SIG-M5 treated with dmso at 0.1 percent for 504 hours (cell line): ENCODE measurements around the gene ARPC2.
A peak's percentile ranks its signal among the peaks of the same experiment; 100 is the strongest.
"Not testable (repeated sequence)": the region's sequence is repeated elsewhere in the genome, so short reads cannot be mapped to it uniquely, and the experiment has no call there.

Experiments used
- DNase-seq: peaks from one replicate; lab custom pipeline; 2025; ENCODE audit not compliant: unreplicated experiment; lab: John Stamatoyannopoulos, UW

Gene ARPC2

DNA sequence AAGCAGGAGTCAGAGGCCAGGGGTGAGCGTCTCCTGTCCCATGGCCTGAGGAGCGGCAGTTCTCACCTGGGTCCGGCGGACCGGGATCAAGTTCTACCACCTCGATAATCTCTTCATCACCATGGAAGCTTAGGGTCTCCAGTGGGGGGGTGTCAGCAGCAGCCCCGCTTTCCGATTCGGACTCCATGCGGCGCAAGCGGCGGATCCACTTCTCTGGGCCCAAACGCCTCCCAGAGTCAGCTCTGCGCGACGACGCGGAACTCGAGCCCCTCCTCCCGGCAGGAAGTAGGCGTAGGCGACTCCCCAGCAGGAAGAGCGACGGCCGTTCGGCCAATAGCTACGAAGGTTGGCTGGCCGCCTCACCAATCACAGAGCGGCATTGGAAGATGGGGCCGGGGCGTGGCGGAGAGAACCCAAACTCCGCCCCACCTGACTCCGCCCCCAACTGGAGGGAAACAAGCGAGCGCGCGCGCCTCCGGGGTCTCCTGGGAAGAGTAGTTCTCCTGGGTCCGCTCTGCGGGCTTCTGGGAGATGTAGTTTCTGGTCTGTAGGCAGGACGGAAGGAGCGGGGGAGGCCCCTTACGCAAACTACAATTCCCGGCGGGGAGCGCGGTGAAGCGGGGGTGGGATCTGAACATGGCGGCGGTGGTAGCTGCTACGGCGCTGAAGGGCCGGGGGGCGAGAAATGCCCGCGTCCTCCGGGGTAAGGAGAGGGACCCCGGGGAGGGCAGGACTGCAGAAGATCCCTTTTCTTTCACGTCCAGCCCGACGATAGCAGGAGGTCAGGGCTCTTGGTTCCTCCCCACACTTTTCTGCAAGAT, 53.1 kb downstream of the ARPC2 start, which contains the start of the genes AAMP and PNKD:
AAMP (minus strand) TSS at position 238 of the 821 bp plus-strand sequence; CDS start at position 187, 51 bp downstream.
PNKD (plus strand) TSS at position 620 of the 821 bp plus-strand sequence; CDS start at position 637, 17 bp downstream.
- peak; percentile 99 for DNase-seq

DNA sequence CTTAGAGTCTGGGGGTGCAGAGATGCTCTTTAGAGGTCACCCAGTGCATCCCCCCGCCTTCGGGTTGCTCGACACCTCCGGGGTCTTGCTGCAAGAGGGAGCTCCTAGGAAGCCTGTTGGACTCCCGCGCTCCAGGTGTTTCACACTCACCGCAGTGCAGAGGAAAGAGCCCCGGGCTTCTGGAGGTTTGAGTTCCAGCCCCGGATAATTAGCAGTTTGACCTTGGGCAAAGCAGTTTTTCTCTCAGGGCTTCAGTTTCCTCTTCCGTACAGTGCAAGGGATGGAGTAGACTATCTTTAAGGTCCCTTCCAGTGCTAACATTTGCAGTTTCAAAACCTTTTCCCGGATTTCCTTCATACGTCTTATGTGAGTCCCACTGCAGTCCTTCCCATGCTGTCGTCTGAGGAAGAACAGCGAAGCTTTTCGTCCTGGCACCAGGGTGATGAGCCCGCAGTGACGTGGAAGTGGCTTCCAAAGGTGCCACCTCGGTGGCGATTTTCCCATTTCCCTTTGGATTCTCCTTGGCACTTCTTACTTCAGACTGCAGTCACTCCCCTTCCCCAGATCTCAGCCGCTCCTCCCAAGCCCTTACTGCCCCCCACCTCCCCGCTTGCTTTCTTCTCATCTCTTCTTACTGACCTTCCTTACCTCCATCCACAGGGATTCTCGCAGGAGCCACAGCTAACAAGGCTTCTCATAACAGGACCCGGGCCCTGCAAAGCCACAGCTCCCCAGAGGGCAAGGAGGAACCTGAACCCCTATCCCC, 53.9 kb downstream of the ARPC2 start:
- DNase-seq = no peak

DNA sequence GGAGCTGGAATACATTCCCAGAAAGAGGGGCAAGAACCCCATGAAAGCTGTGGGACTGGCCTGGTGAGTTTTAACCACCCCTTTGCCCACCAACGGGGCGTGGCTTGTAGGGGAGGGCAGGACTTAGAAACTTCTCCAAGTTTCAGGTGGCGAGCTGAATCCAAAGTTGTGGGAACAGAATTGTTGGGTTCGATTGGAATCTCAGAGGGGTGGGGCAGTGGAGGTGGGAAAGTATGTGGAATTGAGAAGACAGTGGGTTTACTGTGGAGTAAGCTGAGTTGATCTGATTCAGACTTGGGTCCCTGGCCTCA, 54.5 kb downstream of the ARPC2 start:
- no peak for DNase-seq

DNA sequence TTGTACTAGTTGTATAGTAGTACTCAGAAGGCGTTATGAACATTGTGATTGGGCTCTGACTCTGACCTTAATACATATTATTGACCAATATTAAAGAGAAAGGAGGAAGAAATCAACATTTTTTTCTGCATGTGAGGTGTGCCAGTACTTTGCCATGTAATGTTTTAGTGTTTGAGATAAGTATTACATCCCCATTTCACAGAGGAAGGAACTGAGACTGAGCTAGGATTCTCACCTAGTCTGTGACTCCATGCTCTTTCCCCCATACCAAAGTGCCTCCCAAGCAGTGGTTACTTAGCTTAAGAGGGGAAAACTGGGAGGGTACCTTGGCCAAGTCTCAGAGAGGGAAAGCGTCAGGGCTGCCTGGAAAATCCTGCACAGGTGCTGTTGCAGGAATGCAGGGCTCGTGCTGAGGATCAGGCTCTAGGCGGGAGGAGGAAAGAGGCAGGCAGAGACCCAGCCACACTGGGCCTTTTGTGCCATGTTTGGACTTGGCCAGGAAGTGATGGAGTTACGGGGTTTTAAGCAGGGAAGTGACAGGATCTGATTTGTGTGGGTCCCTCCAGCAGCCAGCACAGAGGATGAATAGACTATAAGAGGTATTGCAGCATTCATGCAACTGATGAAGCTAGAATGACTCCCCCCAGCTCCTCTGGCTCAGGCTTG, 55.0 kb downstream of the ARPC2 start:
- no peak for DNase-seq

DNA sequence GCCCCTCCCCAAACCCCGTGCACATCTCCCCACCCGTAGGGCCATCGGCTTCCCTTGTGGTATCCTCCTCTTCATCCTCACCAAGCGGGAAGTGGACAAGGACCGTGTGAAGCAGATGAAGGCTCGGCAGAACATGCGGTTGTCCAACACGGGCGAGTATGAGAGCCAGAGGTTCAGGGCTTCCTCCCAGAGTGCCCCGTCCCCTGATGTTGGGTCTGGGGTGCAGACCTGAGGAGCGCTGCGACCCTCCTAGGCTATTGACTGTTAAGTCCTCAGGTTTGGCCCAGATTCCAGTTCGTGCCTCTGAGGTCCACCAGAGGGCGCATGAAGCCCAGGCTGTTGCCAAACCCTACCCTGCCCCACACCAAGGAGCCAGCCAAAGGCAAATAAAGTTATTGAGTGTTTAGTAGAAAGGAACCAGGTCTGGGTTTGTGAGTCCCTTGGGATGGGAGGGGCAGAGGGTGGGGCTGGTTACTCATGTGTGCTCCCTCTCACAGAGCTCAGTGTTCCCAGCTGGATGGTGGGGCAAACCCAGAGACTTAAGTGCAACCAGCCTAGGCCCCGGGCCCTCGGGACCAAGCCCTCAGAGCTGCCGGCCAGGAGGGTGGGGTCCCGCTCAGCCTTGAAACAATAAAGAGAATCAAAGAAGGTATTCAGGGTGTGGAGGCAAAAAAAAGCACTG, 55.7 kb downstream of the ARPC2 start:
- DNase-seq = peak; percentile 89

DNA sequence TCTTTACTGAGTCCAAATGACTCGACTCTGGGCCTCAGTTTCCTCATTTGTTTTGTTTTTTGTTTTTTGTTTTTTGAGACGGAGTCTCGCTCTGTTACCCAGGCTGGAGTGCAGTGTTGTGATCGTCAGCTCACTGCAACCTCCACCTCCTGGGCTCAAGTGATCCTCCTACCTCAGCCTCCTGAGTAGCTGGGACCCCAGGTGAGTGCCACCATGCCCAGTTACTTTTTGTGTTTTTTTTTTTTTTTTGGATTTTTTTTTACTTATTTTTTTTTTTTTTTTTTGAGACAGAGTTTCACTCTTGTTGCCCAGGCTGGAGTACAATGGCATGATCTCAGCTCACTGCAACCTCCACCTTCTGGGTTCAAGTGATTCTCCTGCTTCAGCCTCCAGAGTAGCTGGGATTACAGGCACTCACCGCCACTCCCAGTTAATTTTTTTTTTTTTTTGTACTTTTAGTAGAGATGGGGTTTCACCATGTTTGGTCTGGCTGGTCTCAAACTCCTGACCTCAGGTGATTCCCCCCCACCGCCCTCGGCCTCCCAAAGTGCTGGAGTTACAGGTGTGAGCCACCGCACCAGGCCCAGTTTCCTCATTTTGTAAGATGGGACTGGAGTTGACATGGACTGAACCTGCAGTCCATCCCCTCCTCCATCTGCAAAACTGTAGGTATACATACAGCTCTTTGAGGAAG, 56.4 kb downstream of the ARPC2 start:
- DNase-seq = not testable (repeated sequence)

DNA sequence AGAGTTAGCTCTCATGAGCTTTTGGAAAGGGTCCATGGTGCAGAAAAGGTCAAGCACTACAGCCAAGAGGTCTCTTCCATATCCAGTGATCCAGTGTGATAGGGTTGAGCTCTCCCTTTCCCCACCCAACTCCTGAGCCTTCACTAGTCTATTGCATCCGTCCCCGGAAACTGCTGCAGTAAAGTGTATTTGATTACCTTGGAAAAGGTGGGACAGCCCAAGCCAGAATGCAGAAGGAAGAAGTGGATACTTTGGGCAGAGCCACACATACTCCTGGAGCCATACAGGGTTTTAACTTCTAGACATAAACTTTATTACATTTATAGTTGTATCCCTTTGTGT, 56.9 kb downstream of the ARPC2 start:
- DNase-seq = no peak

DNA sequence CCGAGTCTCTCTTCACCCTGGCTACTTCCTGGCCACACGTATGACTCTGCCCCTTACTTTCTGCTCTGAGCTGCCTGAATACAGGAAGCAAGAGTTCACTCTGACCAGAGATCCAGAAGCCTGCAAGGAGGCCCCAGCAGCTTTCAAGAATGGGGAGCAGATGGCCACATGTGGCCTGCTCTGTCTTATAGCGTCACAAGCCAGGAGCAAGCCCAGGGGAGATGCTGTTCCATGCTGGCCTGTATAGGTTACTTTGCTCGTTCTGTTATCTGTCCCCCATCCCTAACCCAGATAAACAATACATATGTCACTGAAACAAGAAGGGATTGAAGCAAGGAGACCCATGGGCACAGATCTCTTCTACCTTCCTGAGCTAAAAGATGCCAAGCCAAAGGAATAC, 57.6 kb downstream of the ARPC2 start:
- no peak for DNase-seq

DNA sequence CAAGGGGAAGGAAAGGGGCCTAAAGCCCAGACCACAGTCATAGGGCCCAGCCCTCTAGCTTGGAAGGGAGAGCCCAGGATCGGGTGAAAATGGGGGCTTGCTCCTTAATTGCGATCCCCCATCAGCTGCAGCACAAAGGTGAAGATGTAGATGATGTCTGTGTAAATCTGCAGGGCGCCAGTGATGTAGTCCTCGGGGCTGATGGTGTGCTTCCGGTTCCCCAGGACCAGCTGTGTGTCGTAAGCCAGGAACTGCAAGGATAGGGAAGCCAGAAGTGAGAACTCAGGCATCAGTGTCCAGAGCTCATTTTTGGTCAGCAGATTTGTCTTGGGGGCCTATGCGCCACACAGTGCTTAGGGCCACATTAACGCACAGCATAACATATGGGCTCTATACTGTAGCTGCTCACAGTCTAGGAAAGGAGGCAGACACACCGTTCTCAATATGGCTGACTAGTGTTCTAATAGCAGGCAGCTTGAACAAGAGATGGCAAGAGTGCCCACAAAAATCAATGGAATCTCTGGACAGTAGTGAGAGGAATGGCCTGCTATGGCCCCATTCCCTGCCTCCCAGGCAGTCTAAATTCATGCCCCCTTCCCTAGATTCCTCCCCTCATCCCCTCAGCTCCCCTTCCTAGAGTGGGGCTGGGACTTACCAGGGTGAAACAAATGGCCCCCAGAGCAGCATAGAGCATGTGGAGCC, 58.5 kb downstream of the ARPC2 start:
- no peak for DNase-seq

DNA sequence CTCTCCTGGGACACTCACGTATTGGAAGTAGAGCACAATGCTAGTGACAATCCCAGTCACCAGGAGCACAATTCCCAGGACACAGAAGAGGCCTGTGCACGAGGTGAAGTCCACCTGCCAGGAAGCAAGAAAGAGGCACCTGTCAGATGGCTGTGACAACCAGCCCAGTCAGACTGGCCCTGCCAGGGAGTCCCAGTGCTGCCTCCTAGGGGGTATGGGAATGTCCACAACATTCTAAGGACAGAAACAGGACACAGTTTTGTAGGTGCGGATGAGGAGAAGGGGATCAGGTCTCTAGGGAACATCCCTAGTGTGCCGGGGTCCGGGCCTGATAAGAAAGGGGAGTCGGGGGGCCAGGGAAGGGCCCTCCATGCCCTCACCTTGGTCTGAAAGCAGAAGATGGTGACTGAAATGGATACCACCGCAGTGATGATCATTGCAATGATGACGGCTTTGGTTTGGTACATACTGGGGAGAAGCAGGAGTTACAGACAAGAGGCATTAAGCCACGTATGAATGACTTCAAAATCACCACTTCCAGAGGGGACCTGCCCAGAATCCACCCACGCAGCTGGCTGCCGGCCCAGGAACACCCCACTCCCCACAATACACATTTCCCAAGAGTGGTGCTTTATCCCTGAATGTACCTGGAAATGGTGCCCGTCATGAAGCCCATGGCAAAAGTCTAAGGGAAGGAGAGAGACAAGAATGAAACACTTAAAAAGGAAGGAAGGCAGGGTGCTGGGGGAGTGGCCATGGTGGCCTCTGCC, 60.2 kb downstream of the ARPC2 start:
- no peak for DNase-seq

DNA sequence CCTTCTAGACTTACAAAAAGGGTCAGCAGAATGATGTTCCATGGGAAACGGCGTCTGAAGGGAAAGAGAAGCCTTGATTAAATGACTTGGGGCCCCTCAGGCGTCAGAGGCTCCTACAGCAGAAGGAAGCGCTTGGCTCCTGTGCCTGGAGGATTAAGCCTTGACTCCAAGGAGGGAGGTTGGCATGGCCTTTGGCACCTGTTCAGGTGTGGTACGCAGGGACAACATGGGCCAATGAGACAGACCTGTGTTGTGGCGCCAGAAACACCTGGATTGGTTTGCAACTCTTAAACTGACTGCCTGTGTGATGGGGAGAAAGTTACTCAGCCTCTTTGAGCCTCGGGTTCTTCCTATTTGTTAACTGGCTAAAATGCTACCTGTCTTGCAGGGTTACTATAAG, 60.9 kb downstream of the ARPC2 start:
- DNase-seq = no peak

DNA sequence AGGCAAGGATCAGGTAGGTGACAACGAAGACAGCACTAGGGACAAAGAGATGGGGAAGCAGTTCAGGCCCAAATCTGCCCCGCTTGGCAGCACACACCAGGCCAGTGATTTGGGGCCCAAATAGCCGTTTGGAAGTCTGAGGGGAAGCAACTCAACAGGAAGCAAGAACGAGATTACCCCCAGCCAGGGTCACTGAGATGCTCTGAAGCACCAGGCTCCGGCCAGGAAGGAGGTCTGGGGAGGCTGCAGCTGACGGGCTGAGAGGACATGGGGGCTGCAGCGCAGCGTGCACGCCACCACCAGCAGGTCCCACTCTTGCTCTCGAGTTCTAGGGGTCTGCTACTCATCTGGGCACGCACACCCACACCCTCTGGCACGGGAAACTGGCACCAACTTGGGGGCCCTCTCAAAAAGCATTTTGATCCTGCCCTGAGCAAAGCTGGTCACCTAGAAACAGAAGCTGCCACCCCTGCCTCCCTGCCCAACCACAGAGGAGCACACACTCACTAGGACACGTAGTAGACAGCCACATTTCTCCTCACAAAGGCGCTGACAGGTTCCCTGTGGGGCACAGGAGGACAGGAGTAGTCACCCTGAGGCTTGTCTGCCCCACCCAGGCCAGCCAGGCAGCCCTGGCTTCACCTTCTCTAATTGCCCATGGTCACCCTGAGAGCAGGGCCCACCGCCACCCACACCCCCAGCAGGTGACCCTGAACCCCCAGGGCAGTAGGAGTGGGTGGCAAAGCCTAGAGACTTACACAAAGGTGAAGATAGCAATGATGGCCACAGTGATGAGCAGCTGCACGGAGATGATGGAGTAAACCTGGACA, 61.8 kb downstream of the ARPC2 start:
- no peak for DNase-seq

DNA sequence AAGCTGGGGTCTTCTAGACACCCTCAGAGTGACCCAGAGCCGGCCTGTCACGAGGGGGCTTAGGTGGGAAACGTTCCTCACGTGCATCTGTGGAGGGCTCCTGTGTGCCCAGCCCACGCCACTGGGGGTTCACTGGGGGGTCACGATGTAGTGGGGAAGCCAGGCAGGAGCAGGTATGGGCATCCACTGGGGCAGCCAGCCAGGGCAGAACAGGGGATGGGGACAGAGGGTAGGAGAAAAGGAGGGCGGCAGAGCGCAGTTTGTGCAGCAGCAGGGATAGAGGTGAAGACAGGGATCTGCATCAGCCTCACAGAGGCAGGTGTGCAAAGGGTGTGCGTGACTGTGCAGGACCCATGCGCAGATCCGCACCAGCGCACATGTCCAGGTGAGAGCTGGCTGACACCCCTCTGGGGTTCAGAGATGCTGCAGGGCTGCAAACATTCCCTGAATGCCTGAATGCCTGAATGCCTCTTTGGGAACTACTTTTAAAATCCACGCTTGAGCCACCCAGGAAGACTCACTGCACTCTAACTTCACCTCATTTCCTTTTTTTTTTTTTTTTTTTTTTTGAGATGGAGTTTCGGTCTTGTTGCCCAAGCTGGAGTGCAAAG, 63.4 kb downstream of the ARPC2 start:
- DNase-seq = no peak

DNA sequence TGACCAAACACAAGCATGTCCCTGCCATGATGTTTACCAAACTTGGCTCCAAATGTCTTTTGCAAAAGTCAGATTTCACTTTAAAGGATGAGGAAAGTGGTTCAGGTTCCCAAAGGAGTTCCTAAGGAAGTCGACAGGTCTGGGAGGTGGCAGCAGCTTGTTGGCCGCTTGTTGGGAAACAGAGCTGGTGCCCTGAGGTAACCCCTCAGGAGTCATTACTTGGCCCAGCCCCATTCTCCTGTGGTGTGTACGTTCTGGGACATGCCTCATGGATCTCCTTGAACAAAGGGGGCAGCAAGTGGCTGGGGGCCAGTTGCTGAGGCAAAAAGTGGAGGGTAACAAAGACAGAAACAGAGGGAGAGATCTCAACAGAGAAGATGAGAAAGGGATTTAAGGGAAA, 64.5 kb downstream of the ARPC2 start:
- DNase-seq = no peak

DNA sequence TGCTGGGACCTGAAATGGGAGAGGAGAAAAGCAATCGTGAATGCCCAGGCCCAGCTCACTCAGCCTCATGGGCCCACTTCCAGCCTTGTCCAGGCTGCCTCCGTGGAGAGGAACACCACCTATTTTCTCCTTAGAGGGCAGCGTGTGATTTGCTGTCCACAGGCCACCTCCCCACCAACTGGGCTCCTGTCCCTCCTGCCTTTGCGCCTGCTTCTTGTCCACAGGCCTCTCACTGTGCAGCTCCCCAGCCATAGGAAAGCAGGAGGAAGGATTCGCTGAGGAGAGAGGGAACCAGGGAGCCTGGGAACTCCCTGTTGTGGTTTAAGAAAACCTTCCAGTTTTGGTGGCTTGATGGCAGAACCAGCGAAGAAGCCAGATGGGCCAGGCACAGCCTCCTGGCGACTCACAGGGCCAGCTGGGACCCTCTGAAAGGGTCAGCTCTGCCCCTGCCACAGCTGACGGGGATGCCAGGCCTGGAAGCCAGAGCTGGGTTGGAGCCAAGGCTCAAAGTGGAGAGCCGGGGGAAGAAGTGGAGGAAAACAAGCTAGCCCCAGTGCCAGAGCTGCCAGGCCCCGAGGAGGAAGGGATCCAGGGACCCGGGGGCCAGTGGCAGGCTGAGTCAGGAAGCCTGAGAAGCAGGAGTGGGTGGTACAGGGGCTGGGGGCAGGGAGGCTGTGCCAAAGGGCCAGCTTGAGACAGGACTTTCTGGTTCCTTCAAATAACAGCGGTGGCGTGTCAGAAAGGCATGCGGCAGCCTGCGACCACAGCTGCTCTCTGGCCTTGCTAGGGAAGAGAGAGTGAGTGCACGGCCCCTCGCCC, 65.4 kb downstream of the ARPC2 start:
- DNase-seq = peak; percentile 46

DNA sequence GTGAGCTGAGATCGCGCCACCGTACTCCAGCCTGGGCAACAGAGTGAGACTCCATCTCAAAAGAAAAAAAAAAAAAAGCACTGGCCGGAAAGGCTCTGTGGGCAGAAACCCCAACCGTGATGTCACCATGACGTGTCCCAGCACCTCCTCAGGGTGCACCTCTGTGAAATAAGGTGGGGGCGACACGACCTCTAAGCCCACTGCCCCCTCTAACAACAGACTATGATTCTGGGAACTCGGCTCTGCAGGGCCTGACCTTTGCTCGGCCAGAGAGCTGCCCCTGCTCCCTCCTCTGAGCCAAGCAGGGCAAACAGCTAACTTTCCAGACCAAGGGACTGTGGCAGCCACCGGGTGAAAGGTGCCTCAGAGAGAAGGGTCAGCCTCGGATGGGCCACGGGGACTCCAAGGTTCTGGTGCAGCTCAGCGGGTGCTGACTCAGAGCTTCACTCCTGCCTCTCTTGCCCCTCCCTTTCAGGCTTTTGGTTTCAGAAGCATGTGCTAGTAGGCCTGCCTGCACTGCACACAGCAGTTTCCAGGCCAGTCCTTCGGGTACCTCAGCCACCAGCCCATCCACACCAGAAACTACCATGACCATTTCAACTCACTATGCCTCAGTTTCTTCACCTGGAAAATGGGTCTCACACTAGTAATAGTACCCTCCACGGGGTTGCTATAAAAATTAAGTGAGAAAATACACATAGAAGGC, 67.3 kb downstream of the ARPC2 start:
- no peak for DNase-seq

DNA sequence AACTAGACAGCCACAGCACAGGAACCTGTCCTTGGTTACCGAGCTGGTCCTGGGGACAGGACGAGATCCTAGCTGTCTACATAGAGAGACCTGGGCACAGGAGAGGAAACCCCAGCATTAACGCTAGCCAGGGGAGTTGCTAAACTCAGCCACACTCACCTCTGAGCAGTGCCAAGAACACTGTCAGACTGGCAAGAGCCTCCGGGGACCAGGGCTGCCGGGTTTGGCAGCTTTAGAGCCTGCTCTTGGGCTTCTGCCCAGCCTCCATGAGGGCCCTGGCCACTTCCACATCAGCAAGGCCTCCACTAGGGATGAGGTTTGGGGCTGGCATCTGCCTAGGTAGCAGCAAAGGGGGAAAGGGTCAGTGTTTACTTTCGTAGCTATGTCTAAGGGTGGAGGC, 68.6 kb downstream of the ARPC2 start:
- no peak for DNase-seq
